GM19328 (cell line): ENCODE data around the gene MTCL3.
"Not testable (repeated sequence)": the region's sequence is repeated elsewhere in the genome, so short reads cannot be mapped to it uniquely, and the experiment has no call there.

Source experiments
- ATAC-seq: cut with Tn5 transposase; IDR thresholded peaks from one replicate; pipeline ENCODE4 v1.9.1; 2021; ENCODE audit warnings: mild to moderate bottlenecking, moderate library complexity; ENCODE audit not compliant: unreplicated experiment

Gene MTCL3

GRCh38 chr6:127439718-127440117 is 79.4 kb downstream of the MTCL3 start:
- ATAC-seq = no peak

- ATAC-seq = no peak
Observed at GRCh38 chr6:127436578-127437110, 82.5 kb downstream of the MTCL3 start.

GRCh38 chr6:127435626-127436220 is 83.4 kb downstream of the MTCL3 start:
- ATAC-seq = no peak

GRCh38 chr6:127434651-127435050 is 84.5 kb downstream of the MTCL3 start:
- ATAC-seq = no peak

GRCh38 chr6:127428562-127428961 is 90.6 kb downstream of the MTCL3 start:
- ATAC-seq = not testable (repeated sequence)

- ATAC-seq = no peak
Observed at GRCh38 chr6:127423921-127424320, 95.2 kb downstream of the MTCL3 start.
